ENCODE measurements around the gene MX2.
"Not testable (repeated sequence)": the region's sequence is repeated elsewhere in the genome, so short reads cannot be mapped to it uniquely, and the experiment has no call there.

MX2 gene, protein sequence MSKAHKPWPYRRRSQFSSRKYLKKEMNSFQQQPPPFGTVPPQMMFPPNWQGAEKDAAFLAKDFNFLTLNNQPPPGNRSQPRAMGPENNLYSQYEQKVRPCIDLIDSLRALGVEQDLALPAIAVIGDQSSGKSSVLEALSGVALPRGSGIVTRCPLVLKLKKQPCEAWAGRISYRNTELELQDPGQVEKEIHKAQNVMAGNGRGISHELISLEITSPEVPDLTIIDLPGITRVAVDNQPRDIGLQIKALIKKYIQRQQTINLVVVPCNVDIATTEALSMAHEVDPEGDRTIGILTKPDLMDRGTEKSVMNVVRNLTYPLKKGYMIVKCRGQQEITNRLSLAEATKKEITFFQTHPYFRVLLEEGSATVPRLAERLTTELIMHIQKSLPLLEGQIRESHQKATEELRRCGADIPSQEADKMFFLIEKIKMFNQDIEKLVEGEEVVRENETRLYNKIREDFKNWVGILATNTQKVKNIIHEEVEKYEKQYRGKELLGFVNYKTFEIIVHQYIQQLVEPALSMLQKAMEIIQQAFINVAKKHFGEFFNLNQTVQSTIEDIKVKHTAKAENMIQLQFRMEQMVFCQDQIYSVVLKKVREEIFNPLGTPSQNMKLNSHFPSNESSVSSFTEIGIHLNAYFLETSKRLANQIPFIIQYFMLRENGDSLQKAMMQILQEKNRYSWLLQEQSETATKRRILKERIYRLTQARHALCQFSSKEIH

DNA sequence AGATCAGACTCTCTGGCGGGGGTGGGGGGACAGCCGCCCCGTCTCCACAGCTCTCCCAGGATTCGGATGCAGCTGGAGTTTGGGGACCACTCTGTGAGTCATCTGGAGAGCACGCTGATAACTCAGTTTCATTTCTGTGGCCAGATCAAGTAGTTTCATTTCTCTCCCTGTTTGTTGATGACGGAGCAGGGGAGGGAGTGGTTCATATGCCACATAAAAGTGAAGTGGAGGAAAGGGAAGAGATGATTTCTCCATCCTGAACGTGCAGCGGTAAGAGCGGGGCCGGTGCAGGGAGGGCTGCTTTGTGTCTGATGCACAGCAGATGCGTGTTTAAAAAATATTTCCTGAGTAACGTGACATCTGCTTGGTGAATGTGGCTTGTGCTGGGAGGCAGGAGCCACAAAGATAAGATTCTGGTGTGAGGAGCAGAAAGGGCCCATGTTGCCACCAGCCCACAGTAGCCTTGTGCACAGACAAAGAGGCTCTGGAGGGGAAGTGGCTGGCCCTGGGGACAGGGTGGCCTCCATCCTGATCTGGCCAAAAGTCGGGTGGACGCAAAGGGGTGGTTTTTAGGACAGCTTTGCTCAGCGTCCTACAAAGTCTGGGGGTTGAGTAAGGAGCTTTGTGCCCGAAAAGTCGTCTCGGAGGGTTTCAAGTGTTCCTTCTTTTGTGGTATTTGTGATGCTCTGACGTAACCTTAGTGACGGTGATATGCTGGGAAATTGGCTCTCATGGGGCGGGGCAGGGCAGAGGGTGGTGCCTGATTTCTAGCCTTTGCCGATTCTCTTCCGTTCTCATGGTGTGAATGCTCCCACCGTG, at the start of gene MX2:
Gene MX2, plus strand, starts transcription at position 242 of the 819 bp plus-strand sequence. CDS start 14,880 bp downstream, outside the sequence.
- Histone ChIP-seq H3K4me3 (ENCODE audit: low read depth, low read length) (peak within 1 kb of the TSS; percentile 86), H2AFZ (ENCODE audit: low read length, unreplicated experiment) (peak within 1 kb of the TSS; percentile 15), H3K36me3 (ENCODE audit: insufficient read depth, low read length) (peaks cover 27% of the 10 kb centered on the region), H3K79me2 (ENCODE audit: control insufficient read depth, insufficient read depth, low read length, unreplicated experiment) (peaks cover 42% of the 10 kb centered on the region), H3K27ac (ENCODE audit: low read depth, low read length) (peak within 1 kb of the TSS; percentile 98), H3K27me3 (ENCODE audit: insufficient read depth, low read length) (no peaks in the 10 kb centered on the region), H3K4me1 (ENCODE audit: control insufficient read depth, insufficient read depth, low read length, unreplicated experiment) (peaks cover 44% of the 10 kb centered on the region)

DNA sequence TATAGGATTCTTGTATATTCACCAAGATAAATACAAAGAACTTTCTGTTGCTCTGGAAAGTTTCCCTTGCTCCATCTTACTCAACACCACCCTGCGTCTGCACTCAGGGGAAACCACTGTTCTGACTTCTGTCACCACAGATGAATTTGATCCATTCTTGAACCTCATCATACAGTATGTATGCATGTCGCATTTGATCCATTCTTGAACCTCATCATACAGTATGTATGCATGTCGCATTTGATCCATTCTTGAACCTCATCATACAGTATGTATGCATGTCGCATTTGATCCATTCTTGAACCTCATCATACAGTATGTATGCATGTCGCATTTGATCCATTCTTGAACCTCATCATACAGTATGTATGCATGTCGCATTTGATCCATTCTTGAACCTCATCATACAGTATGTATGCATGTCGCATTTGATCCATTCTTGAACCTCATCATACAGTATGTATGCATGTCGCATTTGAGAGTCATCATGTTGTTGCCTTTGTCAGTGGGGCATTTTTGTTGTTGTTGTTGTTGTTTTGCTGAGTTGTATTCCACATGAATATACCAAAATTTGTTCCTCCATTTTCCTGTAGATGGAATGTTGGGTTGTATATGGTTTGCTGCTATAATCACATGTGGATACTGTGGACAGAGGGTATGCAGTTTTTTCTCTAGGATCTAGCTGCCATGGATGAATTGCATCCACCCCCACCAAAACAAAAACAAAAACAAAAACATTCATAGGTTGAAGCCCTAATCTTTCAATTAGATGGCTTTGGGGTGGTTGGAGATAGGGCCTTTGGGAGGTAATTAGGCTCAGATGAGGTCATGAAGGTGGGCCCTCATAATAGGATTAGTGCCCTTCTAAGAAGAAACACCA, 48.3 kb upstream of the MX2 start:
- peaks cover 72% of the 10 kb centered on the region for H3K27me3 ChIP-seq (ENCODE audit: insufficient read depth, low read length)
- not testable (repeated sequence) for H3K36me3 ChIP-seq (ENCODE audit: insufficient read depth, low read length); H3K4me3 ChIP-seq (ENCODE audit: low read depth, low read length); H2AFZ ChIP-seq (ENCODE audit: low read length, unreplicated experiment); H3K27ac ChIP-seq (ENCODE audit: low read depth, low read length); H3K79me2 ChIP-seq (ENCODE audit: control insufficient read depth, insufficient read depth, low read length, unreplicated experiment); H3K4me1 ChIP-seq (ENCODE audit: control insufficient read depth, insufficient read depth, low read length, unreplicated experiment)

DNA sequence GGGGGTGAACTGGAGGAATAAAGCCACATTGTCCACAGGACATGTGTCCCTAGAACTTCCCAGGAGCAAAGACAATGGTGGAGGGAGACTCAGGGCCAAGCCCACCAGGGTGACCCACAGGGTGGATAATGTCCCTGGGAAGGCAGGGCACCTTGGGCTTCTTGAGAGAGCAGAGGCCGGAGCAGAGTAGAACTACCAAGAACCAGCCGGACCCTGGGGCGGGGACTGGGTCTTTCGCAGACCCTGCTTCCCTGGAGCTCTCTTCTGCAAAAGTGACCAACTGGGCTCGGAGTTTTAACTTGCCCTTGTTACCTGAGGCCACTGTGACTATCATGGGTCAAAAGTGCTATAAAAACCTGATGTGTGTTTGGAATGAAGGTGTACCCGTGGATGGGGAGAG, 46.1 kb upstream of the MX2 start:
- H3K27ac ChIP-seq (ENCODE audit: low read depth, low read length) = no peak overlapping the region
- no peaks in the 10 kb centered on the region for H3K36me3 ChIP-seq (ENCODE audit: insufficient read depth, low read length)
- no peak overlapping the region for H2AFZ ChIP-seq (ENCODE audit: low read length, unreplicated experiment)
- H3K4me1 ChIP-seq (ENCODE audit: control insufficient read depth, insufficient read depth, low read length, unreplicated experiment) = no peaks in the 10 kb centered on the region
- no peaks in the 10 kb centered on the region for H3K79me2 ChIP-seq (ENCODE audit: control insufficient read depth, insufficient read depth, low read length, unreplicated experiment)
- H3K4me3 ChIP-seq (ENCODE audit: low read depth, low read length) = no peak overlapping the region
- H3K27me3 ChIP-seq (ENCODE audit: insufficient read depth, low read length) = peaks cover 68% of the 10 kb centered on the region

DNA sequence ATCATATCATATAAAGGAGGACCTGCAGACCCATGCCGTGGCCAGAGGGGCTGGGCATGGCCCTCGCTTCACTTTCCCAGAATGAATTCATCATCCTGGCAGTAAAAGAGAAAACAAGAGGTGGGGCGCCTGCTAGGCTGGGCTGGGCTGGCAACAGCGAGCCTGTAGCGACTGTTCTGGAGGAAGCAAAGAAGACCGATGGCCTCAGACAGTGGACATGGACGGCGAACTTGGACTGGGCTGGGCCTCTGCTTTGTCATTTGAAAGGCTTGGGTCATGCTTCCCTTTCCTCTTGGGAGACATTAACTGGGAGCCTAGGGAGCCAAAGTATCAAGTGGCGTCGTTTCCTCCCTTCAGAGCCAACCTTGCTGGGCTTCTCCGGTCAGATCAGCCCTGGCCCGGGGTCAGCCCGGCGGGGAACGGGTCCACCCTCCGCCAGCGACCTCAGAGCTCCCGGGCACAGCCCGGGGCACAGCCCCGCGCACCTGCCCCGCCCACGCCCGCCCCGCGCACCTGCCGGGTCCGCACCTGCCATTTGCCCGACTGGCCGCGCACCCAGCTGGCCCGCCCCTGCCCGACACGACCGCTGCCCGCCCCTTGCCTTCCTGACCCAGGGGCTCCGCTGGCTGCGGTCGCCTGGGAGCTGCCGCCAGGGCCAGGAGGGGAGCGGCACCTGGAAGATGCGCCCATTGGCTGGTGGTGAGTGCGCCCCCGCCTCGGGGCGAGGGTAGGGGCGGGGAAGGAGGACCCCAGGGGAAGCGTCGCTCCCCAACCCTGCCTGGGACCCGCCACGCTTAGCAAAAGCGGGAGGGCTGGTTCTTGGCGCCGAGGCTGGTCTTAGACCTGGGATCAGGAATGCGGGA, 45.4 kb upstream of the MX2 start, which contains the start of gene FAM3B:
Gene FAM3B, plus strand, starts transcription at position 602 of the 863 bp plus-strand sequence. Its CDS starts 79 bp downstream, at position 681.
- Histone ChIP-seq H3K4me1 (ENCODE audit: control insufficient read depth, insufficient read depth, low read length, unreplicated experiment) (no peaks in the 10 kb centered on the region), H2AFZ (ENCODE audit: low read length, unreplicated experiment) (no peak within 1 kb of the TSS), H3K79me2 (ENCODE audit: control insufficient read depth, insufficient read depth, low read length, unreplicated experiment) (no peaks in the 10 kb centered on the region), H3K36me3 (ENCODE audit: insufficient read depth, low read length) (no peaks in the 10 kb centered on the region), H3K27me3 (ENCODE audit: insufficient read depth, low read length) (peaks cover 72% of the 10 kb centered on the region), H3K4me3 (ENCODE audit: low read depth, low read length) (no peak within 1 kb of the TSS), H3K27ac (ENCODE audit: low read depth, low read length) (no peak within 1 kb of the TSS)

DNA sequence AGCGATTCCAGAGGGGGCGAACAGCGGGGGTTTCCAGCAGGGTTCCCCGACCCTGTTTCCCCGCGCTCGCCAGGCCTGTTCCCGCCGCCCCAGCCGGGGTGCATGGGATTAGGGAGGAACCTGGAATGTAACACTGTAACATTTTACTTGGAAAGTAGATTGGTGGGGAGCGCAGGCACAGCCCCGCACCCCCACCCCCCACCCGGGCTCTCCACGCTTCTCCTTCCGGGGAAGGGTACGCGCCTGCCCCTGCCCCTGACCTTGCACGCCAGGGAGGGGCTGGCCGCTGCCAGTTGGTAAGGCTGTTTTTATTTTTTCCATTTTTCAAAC, 44.8 kb upstream of the MX2 start:
- Histone ChIP-seq H2AFZ (ENCODE audit: low read length, unreplicated experiment) (no peak overlapping the region), H3K36me3 (ENCODE audit: insufficient read depth, low read length) (no peaks in the 10 kb centered on the region), H3K4me3 (ENCODE audit: low read depth, low read length) (no peak overlapping the region), H3K79me2 (ENCODE audit: control insufficient read depth, insufficient read depth, low read length, unreplicated experiment) (no peaks in the 10 kb centered on the region), H3K4me1 (ENCODE audit: control insufficient read depth, insufficient read depth, low read length, unreplicated experiment) (no peaks in the 10 kb centered on the region), H3K27ac (ENCODE audit: low read depth, low read length) (no peak overlapping the region), H3K27me3 (ENCODE audit: insufficient read depth, low read length) (peaks cover 73% of the 10 kb centered on the region)

DNA sequence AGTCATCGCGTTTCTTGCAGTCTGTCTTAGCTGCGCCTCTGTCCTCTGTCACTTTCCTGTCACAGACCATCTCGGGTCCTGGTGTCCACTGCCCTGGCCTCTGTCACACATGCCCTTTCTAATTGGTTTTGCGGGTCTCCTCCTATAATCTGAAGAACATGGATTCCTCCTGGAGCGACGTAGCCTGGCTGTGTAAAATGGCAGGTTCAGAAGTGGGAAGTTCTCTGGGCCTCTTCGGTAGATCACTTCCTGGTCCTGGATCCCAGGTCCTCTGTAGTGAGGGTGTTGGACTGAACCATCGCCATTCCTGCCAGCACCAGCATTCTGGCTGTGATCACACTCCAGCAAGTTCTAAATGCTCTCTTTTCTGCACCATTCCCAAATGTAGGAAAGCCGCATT, 44.4 kb upstream of the MX2 start:
- Histone ChIP-seq H3K4me3 (ENCODE audit: low read depth, low read length) (no peak overlapping the region), H3K4me1 (ENCODE audit: control insufficient read depth, insufficient read depth, low read length, unreplicated experiment) (no peaks in the 10 kb centered on the region), H3K27ac (ENCODE audit: low read depth, low read length) (no peak overlapping the region), H3K79me2 (ENCODE audit: control insufficient read depth, insufficient read depth, low read length, unreplicated experiment) (no peaks in the 10 kb centered on the region), H3K36me3 (ENCODE audit: insufficient read depth, low read length) (no peaks in the 10 kb centered on the region), H2AFZ (ENCODE audit: low read length, unreplicated experiment) (no peak overlapping the region), H3K27me3 (ENCODE audit: insufficient read depth, low read length) (peaks cover 75% of the 10 kb centered on the region)

DNA sequence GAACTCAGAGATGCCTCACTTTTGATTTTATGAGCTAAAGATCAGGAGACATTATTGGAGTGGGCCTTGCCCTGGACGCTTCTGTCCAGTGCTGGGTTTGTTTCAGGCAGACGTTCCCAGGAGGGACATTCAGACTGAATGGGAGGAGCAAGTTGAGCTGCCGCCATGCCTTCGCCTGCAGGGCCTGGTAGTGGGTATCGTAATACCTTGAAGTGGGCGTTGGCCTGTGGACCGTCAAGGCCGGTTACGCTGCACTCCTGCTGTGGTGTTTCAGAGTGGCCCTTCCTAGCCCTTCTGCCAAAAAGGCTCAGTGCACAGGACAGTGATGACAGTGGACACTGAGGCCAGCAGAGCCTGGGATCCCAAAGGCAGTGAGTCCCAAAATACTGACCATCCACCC, 43.6 kb upstream of the MX2 start:
- H3K4me1 ChIP-seq (ENCODE audit: control insufficient read depth, insufficient read depth, low read length, unreplicated experiment) = no peaks in the 10 kb centered on the region
- no peak overlapping the region for H3K27ac ChIP-seq (ENCODE audit: low read depth, low read length)
- H2AFZ ChIP-seq (ENCODE audit: low read length, unreplicated experiment) = no peak overlapping the region
- H3K4me3 ChIP-seq (ENCODE audit: low read depth, low read length) = no peak overlapping the region
- H3K36me3 ChIP-seq (ENCODE audit: insufficient read depth, low read length) = no peaks in the 10 kb centered on the region
- peaks cover 82% of the 10 kb centered on the region for H3K27me3 ChIP-seq (ENCODE audit: insufficient read depth, low read length)
- no peaks in the 10 kb centered on the region for H3K79me2 ChIP-seq (ENCODE audit: control insufficient read depth, insufficient read depth, low read length, unreplicated experiment)

DNA sequence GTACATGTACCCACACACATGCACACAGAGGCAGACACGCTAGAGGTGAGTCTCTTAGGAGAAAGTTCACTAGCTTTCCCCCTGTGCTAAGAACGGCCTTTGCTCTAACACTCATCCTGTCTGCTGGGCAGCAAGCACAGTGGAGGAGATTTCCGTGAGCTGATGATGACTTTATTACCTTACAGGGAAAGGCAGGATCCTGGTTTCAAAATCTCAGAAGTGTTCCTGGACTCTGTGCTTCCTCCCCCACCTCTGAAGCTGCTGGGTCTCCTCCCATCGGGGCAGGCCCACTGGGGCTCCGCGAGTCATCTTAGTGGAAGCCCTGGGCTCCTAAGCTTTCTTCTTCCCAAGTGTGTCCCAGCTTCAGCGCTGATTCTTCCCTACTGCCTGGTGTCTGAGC, 42.6 kb upstream of the MX2 start:
- Histone ChIP-seq H3K79me2 (ENCODE audit: control insufficient read depth, insufficient read depth, low read length, unreplicated experiment) (no peaks in the 10 kb centered on the region), H3K4me1 (ENCODE audit: control insufficient read depth, insufficient read depth, low read length, unreplicated experiment) (no peaks in the 10 kb centered on the region), H3K27ac (ENCODE audit: low read depth, low read length) (no peak overlapping the region), H3K36me3 (ENCODE audit: insufficient read depth, low read length) (no peaks in the 10 kb centered on the region), H3K27me3 (ENCODE audit: insufficient read depth, low read length) (peaks cover 87% of the 10 kb centered on the region), H2AFZ (ENCODE audit: low read length, unreplicated experiment) (no peak overlapping the region), H3K4me3 (ENCODE audit: low read depth, low read length) (no peak overlapping the region)

DNA sequence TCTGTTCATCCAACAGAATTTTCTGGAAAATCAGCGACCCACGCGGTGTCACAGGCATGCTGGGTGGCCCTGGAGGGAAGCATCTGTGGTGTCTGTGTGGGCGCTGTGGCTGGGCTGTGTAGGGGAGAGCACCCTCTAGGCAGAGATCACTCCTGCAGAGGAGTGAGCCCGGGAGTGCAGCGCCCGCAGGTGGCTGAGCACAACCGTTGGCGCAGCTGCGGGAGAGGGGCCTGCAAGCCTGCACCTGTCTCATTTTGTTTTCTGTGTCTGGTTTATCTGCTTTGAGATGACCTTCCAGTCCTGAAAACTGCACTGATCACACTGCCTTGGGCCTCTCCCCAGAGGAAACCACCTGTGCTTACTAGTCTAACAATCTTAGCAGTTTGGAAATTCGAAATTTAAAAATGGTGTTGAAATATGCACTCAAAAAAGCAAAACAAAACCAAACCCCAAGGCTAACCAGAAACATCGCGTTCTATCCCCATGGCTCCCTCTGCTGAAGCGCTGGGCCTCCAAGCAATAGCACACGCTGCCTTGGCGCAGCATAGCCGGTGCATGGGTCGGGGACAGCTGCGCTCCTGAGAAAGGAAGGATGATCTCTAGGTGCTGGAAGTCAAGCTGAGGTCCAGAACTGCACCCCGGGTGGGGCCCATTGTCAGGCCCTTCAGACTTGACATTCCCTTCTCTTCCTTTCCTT, 40.5 kb upstream of the MX2 start:
- H3K79me2 ChIP-seq (ENCODE audit: control insufficient read depth, insufficient read depth, low read length, unreplicated experiment) = no peaks in the 10 kb centered on the region
- H3K27ac ChIP-seq (ENCODE audit: low read depth, low read length) = no peak overlapping the region
- no peak overlapping the region for H3K4me3 ChIP-seq (ENCODE audit: low read depth, low read length)
- no peaks in the 10 kb centered on the region for H3K36me3 ChIP-seq (ENCODE audit: insufficient read depth, low read length)
- no peaks in the 10 kb centered on the region for H3K4me1 ChIP-seq (ENCODE audit: control insufficient read depth, insufficient read depth, low read length, unreplicated experiment)
- H3K27me3 ChIP-seq (ENCODE audit: insufficient read depth, low read length) = peaks cover 82% of the 10 kb centered on the region
- no peak overlapping the region for H2AFZ ChIP-seq (ENCODE audit: low read length, unreplicated experiment)

Measured in ACC112 (cell line).